ENCODE measurements around the gene NDEL1.
A peak's percentile ranks its signal among the peaks of the same experiment; 100 is the strongest.

Gene NDEL1

DNA sequence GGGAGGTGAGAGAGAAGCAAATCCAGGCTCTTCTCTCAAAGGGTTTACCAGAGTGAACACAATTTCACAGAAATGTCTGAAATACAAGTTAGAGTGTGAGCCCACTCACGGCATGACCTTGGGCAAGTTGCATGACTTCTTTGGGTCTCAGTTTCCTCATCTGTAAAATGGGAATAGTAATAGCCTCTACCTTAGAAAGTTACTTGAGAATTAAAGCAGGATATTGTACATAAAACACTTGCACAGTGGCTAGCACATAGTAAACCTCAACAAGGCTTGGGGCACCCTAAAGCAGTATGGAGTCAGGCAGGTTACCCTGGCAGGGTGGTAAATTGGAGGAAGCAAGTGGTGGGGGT, 24.8 kb upstream of the NDEL1 start:
- no peak for DNase-seq
- intact Hi-C loops (cut with DNase I): loop anchor here (2.0 kb wide), 1 partner anchor 336 kb away; no protein-coding TSS in a partner anchor

DNA sequence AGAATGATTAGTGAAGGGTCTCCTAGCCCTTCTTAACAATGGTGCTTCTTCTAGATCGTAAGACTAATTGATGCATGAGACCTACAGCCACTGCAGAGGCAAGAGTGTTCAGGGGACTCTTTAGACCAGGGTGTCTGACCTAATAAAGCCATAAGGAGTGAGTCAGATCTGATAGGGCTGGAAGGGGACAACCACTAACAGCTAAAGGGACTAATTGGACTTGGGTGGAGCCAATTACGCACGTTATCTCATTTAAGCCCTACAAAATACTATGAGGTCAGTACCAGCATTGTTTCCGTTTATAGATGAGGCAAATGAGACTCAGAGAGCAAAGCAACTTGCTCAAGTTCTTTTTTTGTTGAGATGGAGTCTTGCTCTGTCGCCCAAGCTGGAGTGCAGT, 23.6 kb upstream of the NDEL1 start:
- intact Hi-C loops (cut with DNase I): no loop called here
- DNase-seq: no peak

DNA sequence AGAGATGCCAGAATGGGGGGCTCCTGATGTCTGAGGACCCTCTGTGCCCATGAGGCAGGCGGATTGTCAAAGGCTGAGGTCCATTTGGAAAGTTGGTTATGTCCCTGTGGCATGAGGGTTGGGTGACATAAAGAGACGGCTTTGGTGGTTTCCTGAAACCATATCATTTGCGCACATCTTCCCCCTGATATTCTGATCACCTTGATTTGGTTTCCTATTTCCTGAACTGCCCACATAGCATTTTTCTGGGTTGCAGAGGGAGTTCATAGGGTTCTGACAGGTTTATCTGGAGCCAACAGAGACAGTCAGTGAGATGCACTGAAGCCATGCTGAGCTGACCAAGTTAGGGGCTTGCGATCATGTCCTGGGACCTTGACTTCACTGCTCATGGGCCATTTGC, 22.4 kb upstream of the NDEL1 start:
- intact Hi-C loops (cut with DNase I): no loop called here
- no peak for DNase-seq

DNA sequence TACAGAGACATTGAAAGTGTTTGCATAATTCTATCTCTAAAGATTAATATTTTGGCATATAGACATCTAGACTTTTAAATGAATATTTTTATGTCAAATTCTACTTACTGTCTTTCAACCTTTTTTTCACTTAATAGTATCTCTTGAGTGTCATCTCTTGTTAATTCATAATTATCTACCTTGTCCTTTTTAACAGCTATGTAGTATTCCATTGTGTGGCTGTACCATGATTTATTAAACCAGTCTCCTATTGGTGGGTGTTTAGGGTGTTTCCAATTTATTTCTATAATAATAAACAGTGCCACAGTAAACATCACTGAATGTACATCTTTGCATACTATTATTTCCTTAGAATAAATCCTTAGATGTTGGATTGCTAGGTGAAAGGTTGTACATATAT, 21.7 kb upstream of the NDEL1 start:
- DNase-seq: no peak
- intact Hi-C loops (cut with DNase I): no loop called here

DNA sequence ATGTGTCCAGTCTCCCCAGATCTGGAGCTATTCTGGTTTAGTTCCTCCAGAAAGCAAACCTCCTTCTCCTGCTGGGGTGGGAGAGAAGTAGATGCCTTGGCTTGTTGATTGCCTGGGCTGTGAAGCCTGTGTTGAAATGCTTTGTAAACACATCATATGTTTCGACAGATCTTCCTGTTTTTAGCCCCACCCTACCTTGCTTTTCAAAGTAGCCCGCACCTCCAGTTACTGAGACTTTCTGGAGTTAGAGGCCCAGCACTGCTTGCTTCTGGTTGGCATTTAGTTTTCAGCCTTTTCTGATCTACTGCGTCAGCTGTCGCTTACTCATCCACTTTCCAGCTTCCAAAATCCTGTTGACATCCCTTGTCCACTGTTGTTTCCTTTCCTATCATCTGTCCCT, 17.9 kb upstream of the NDEL1 start:
- intact Hi-C loops (cut with DNase I): no loop called here

DNA sequence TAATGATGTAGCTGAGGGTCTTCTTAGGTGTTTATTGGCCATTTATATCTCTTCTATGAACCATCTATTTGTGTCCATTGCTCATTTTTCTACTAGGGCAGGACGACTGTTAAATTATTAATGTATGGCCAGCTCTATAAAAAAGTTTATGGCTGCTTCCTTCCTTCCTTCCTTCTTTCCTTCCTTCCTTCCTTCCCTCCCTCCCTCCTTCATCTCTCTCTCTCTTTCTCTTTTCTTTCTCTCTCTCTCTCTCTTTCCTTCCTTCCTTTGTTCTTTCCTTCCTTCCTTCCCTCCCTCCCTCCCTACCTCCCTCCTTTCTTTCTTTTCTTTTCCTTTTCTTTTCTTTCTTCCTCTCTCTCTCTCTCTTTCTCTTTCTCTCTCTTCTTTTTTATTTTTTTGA, 17.2 kb upstream of the NDEL1 start:
- DNase-seq: no peak
- intact Hi-C loops (cut with DNase I): no loop called here

More for the DNA sequence above, 17.9 kb upstream of the NDEL1 start:
- DNase-seq: no peak

DNA sequence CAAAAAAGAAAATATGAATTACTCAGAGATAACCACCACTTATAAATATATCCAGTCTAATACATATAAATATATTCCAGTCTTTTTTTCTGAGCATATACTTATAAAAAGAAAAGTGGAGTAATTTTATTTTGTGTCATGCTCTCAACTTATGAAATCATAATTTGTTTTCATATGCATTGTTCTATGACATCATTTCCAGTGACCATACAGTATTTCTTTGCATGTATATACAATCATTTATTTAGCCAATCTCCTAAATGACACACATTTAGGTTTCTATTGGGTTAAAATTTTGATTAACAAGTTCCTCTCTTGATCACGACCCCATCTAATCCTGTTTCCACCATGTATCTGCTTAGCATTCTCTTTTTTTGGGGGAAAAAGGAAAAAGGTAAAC, 16.4 kb upstream of the NDEL1 start:
- intact Hi-C loops (cut with DNase I): no loop called here
- DNase-seq: no peak

DNA sequence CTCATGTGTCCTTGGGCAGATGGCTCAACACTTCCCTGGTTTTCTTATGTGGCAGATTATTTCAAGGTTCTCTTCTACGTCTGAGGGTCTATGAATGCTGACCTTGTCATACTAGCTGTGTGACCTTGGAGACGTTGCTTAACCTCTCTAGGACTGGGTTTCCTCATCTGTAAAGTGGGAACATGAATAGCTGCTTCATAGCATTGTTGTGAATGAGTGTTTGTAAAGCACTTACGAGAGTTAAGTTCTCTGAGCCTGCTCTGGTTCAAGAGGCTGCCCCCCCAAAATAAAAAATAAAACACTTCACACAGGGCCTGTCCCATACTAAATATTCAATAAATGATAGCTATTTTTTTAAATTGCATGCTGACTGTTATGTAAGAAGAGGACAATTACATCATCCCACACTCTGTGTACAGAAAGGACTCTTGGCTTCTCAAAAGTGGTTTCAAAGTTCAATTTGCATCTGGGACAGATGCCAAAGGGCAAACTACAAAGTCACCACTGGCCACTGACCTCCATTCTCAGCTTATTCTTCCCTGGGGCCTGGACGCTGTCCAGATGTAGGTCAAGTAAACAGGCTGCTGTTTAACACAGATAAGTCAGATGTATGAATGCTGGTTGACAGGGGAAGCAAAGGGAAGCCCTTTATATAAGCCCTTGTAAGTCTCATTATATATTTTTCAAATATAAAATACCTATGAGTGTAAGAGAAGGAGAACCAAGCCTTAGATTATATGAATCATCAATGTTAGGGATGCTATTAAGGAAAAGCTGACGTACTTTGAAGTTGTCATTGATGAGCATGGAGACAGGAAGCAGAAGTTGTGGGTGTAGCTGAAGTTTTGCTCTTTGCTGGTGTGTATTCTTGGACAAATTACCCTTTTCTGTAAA, 15.4 kb upstream of the NDEL1 start:
- peak in 2 of 42 donors; percentile 15 to 17 for DNase-seq
- intact Hi-C loops (cut with DNase I): no loop called here

DNA sequence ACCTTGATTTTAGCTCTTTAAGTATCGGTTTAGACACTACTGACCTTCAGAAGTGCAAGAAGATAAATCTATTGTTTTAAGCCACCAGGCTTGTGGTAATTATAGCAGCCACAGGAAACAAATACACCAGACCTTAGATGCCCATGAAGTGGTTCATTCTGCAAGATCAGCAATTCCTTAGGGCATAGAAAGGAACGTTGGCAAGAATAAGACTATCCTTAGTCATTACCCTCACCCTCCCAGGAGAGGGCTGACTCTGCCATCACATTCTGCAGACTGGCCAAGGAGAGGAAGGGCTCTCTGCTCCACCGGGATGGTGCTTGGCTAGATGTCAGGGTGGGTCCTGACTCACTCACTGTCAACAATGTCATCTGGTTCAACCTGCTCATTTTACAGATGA, 14.1 kb upstream of the NDEL1 start:
- DNase-seq: no peak
- intact Hi-C loops (cut with DNase I): no loop called here

DNA sequence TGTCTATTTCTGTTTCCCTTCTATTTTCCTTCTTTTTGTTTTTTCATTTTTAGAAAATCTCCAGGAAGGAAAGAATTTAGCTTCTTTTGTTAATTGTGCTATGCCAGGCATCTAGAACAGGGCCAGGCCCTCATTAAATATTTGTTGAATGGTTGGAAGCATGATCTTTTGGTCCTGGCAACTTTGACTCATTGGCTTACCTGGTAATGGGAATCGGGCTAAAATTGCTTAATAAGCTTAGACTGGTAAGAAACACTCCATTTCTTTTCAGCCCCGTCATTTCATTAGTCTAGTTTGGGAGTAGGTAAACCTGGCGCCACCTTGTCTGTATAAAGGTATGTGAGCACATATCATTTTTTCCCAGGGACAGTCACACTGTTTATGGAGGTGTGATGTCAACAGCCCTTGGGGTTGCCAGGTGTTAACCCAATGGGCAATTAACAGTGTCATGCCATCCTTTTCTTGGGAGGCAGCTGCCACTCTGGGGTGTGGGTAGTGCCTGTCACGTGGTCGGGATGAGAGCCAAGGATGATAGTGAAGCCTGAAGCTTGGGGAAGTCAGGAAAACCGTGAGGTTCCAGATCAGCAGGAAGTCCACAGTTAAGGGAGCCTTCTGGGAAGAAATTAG, 9.5 kb upstream of the NDEL1 start:
- intact Hi-C loops (cut with DNase I): no loop called here
- no peak for DNase-seq

DNA sequence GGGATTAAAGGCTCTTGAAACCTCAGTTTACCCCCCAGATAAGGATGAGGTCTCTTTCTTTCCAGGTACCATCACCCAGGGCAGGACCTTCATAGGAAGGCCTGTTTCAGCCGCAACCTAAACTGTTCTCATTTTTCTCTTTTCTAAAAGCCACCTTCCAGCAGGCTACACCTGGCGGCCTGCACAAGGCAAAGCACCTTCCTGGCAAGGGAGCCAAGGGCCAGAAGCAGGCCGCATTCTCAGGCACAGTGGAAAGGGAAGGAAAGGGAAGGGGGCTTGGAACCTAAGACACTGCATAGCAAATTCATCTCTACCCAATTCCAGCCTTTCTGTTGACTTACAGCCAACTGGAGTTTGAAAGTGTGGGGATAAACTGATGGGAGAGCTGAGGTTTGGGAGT, 8.9 kb upstream of the NDEL1 start:
- no peak for DNase-seq
- intact Hi-C loops (cut with DNase I): no loop called here

DNA sequence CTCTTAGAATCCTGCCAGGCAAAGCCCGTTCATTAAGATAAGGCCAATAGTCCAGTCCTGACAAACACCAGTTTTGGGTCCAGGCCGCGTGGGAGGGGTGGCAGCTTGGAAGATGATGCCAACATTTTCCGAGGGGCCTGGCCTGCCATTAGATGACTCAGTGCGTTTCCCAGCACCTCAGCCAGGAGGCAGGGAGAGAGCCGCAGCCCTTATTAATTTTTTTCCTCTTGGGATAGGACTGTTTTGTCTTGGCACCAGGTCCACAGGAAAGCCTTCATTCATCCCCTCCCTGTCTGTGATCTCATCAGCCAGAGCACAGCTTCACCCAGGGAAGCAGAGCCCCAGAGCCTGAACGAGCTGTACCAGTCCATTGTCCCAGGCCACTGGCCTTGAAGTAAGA, 4.7 kb upstream of the NDEL1 start:
- DNase-seq: peak in 9 of 42 donors; percentile 9 to 58 (median 34)
- intact Hi-C loops (cut with DNase I): no loop called here

DNA sequence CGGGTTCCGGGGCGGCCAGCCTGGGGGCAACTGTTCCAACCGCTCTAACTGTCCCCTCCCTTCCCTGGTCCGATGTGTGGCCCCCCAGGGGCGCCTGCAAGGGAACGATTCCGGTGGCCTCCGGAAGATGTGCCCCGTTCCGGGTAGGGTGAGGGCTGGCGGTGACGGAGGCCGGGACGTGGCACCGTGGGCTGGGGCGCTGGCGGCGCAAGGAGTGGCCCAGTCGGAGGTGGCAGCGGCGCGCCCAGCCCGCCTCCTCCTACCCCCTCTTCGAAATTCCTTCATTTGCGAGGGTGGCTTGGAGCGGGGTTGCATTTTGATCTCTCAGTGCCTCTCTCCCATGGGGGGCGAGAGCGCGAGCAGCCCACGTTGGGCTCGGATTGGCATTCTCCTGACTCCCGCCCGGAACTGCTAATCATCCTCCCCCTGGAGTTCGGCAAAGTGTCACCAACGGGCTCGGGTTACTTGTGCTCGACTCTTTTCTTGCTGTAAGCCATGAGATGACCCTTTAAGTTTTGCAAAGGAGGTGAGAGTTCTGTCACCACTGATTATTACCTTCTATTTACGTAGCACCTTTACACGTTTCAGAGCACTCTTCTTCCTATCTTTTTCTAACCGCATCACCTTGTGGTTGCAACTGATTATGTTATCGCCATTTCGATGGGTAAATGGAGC, 622 bp downstream of the NDEL1 start:
- peak; percentile 15 to 84 (median 60) for DNase-seq
- intact Hi-C loops (cut with DNase I): loop anchor here (5.0 kb wide), 2 partner anchors 41 to 196 kb away; partner anchors contain the start of gene MYH10

DNA sequence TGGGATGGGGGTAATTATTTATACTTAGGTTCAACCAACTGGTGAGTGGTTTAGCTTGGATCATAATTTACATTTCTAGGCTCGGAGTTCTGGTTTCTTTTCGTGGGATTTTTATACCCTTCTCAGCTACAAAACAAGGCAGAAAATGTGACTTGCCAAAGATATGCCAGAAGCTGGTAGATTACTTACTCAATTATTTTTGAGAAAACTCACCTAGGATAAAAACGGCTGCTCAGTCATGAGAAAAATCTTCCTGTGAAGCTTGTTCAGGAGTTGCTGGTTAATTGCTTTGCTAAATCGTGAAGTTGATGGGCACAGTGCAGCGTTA, 1.1 kb downstream of the NDEL1 start:
- intact Hi-C loops (cut with DNase I): loop anchor here (5.0 kb wide), 2 partner anchors 40 to 195 kb away; partner anchors contain the start of gene MYH10
- DNase-seq: no peak

DNA sequence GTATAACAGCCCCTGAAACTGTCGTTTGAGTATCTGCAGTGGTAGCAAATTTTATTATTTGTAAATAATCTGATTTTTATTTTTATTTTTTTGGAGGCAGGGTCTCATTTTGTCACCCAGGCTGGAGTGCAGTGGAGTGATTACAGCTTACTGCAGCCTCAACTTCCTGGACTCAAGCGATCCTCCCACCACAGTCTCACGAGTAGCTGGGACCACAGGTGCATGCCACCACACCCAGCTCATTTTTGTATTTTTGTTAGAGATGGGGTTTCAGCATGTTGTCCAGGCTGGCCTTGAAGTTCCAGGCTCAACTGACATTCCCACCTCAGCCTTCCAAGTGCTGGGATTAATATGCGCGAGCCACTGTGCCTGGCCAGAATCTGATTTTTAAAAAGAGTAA, 2.8 kb downstream of the NDEL1 start:
- no peak for DNase-seq
- intact Hi-C loops (cut with DNase I): loop anchor here (5.0 kb wide), 2 partner anchors 39 to 194 kb away; partner anchors contain the start of gene MYH10

DNA sequence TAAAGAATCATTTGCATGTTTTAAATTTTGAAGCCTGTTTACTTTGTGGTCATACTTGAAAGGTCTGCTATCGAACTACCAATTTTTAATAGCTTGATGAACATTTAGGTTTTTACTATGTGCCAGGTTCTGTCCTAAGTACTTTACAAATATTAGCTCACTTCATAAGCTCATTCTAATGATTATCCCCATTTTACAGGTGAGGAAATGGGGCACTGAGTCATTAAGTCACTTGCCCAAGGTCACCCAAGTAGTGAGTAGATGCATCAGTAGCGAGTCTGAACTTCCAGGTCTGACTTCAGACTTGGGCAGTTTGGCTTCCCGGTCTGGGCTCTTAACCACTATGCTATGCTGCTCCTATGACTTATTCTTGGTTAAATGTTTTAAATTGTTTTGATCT, 4.0 kb downstream of the NDEL1 start:
- no peak for DNase-seq
- intact Hi-C loops (cut with DNase I): loop anchor here (5.0 kb wide), 2 partner anchors 38 to 193 kb away; partner anchors contain the start of gene MYH10

DNA sequence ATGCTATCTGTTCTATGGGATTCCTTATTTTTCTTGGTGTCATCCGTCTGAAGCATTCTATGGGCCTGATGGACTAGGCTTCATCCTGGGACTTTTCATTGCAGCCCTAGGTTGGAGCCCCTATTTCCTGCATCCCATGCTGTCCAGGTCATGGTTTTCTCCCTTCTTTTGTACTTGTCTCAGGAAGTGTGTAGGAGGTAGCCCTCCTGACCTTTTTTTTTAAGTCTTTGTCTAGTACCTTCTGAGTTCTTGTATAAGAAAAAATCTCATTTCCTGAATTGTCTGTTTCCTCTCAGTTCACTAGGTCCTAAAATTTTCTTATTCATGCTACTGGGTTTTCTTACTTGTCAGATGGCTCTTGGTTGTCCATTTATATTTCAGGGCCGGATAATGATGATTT, 6.0 kb downstream of the NDEL1 start:
- intact Hi-C loops (cut with DNase I): no loop called here
- DNase-seq: no peak

DNA sequence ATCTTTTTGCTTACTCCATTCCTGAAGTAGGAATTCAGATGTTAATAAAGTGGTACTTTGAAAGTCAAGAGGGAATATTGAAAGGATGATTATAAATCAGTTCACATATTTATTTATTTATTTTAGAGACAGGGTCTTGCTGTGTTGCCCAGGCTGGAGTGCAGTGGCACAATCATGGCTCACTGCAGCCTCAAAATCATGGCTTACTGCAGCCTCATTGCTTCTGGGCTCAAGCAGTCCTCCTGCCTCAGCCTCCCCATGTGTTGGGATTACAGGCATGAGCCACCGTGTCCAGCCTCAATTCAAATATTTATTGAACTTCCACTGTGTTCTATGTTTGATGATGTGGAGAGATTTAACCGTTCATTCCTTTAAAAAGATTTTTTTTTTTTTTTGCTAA, 6.6 kb downstream of the NDEL1 start:
- no peak for DNase-seq
- intact Hi-C loops (cut with DNase I): no loop called here

DNA sequence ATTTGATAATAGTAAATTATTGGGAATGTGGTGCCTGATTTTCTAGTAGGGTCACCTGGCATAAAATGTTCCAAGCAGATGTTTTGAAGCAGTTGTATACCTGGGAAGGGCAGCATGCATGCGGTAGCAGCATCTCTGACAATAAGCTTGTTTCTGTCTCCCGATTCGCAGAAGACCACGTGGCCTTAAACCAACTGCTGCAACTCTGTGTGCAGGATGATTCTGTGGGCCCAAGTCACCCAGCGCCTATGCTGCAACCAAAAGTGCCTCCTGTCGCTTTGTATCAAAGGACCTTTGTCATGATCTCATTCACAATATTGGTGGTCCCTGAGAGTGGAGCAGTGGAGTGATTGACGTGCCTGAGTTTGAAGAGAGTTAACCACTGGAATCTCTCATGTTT, 8.1 kb downstream of the NDEL1 start:
- peak in 11 of 42 donors; percentile 14 to 63 (median 33) for DNase-seq
- intact Hi-C loops (cut with DNase I): no loop called here

DNA sequence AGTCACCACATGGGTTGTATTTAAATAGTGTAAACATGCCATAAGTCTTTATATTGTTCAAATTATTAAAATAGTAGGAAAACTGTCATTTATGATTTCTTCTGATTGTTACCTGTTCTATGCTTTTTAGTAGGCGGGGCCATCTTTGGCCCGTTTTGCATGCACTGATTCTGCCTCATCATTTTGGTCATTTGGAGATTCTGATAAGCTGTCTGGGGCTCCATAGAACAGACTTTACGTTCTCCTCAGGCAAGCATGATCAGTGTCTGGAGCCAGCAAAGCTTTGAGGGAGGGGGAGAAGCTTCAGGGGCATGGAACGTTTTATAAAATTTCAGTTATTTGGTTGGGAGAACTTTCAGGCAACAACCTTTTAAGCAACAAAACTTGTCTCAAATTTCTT, 8.8 kb downstream of the NDEL1 start:
- intact Hi-C loops (cut with DNase I): no loop called here

More for the DNA sequence above, 8.8 kb downstream of the NDEL1 start:
- DNase-seq: no peak
